Osteocyte (in vitro differentiated cells): ENCODE data around the gene TXNDC8. TPM values are rescaled to one million over a fixed set of nuclear protein-coding genes. Genes with fewer than 3 reads are reported as not detected.
"Not testable (repeated sequence)": the region's sequence is repeated elsewhere in the genome, so short reads cannot be mapped to it uniquely, and the experiment has no call there.

ENCODE experiments used
- DNase-seq: peaks from one replicate; pipeline ENCODE4 v3.0.0; 2021; ENCODE audit warnings: mixed read lengths; ENCODE audit not compliant: unreplicated experiment; ENCODE audit errors: extremely low spot score
- H3K27ac Mint-ChIP-seq: one replicate; pipeline ENCODE4 v1.8.0; 2021; ENCODE audit warnings: mild to moderate bottlenecking, mixed read lengths; ENCODE audit not compliant: unreplicated experiment
- H3K27me3 Mint-ChIP-seq: one replicate; pipeline ENCODE4 v1.8.0; 2021; ENCODE audit warnings: mixed read lengths; ENCODE audit not compliant: unreplicated experiment
- H3K36me3 Mint-ChIP-seq: one replicate; pipeline ENCODE4 v1.8.0; 2021; ENCODE audit warnings: mixed read lengths; ENCODE audit not compliant: unreplicated experiment
- H3K4me1 Mint-ChIP-seq: one replicate; pipeline ENCODE4 v1.8.0; 2021; ENCODE audit warnings: mixed read lengths; ENCODE audit not compliant: unreplicated experiment
- H3K4me3 Mint-ChIP-seq: one replicate; pipeline ENCODE4 v1.8.0; 2021; ENCODE audit warnings: mild to moderate bottlenecking, moderate library complexity, mixed read lengths; ENCODE audit not compliant: unreplicated experiment
- H3K9me3 Mint-ChIP-seq: one replicate; pipeline ENCODE4 v1.8.0; 2021; ENCODE audit warnings: mixed read lengths; ENCODE audit not compliant: unreplicated experiment
- total RNA-seq: library from RNA; stranded (reverse); gene quantifications from 2 replicates; pipeline ENCODE4 v1.2.1, GENCODE V29; 2021
- TF ChIP-seq, protein P1 (sequence below): fragments of 200-600 bp; sonication (generic); IDR thresholded peaks from 2 replicates; pipeline ENCODE4 v1.5.0; 2021; ENCODE audit warnings: antibody characterized with exemption, mild to moderate bottlenecking, moderate library complexity

TXNDC8 gene
- total RNA-seq, 1 donor from 2014 or later: not detected

DNA sequence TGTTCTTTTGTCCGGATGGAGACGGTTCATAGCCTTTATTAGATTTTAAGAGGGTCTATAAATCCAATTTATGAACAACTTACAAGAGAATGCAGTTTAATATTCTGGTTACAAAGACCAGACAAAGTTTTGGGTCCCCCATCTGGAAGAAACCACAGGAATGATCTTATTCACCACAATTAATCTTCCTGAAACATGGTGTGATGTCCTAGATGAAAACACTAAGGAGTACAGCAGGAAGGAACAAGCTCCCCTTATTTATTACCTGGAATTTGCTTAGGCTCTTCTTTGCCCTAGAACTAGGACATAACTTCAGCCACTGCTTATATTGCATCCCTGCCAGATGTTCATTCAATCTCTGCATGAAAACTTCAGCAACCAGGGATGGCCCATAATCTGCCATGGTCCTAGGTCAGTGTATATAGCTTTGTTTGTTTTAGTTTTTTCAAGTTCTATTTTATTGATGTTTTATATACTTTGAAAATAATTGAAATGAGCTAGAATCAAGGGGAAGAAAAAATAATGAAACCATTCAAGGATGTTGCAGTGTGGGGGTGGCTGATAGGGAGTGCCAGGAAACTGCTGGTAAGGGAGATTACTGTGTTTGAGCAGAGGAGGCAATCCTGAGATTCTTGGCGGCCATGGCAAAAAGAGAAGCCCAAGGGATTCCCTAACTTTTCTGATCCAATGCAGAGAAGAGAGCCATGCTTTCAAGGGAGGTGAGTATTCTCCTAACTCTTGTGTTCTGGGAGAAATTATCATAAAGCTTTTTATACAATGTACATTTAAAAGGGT is 16.8 kb downstream of the TXNDC8 start:
- TF ChIP-seq, protein P1, sequence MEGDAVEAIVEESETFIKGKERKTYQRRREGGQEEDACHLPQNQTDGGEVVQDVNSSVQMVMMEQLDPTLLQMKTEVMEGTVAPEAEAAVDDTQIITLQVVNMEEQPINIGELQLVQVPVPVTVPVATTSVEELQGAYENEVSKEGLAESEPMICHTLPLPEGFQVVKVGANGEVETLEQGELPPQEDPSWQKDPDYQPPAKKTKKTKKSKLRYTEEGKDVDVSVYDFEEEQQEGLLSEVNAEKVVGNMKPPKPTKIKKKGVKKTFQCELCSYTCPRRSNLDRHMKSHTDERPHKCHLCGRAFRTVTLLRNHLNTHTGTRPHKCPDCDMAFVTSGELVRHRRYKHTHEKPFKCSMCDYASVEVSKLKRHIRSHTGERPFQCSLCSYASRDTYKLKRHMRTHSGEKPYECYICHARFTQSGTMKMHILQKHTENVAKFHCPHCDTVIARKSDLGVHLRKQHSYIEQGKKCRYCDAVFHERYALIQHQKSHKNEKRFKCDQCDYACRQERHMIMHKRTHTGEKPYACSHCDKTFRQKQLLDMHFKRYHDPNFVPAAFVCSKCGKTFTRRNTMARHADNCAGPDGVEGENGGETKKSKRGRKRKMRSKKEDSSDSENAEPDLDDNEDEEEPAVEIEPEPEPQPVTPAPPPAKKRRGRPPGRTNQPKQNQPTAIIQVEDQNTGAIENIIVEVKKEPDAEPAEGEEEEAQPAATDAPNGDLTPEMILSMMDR: no peak
- no peak overlapping the region for H3K27ac Mint-ChIP-seq
- H3K36me3 Mint-ChIP-seq: no peaks in the 10 kb centered on the region
- peaks cover 23% of the 10 kb centered on the region for H3K27me3 Mint-ChIP-seq
- H3K4me3 Mint-ChIP-seq: no peak overlapping the region
- no peaks in the 10 kb centered on the region for H3K9me3 Mint-ChIP-seq
- no peak for DNase-seq
- H3K4me1 Mint-ChIP-seq: no peaks in the 10 kb centered on the region

DNA sequence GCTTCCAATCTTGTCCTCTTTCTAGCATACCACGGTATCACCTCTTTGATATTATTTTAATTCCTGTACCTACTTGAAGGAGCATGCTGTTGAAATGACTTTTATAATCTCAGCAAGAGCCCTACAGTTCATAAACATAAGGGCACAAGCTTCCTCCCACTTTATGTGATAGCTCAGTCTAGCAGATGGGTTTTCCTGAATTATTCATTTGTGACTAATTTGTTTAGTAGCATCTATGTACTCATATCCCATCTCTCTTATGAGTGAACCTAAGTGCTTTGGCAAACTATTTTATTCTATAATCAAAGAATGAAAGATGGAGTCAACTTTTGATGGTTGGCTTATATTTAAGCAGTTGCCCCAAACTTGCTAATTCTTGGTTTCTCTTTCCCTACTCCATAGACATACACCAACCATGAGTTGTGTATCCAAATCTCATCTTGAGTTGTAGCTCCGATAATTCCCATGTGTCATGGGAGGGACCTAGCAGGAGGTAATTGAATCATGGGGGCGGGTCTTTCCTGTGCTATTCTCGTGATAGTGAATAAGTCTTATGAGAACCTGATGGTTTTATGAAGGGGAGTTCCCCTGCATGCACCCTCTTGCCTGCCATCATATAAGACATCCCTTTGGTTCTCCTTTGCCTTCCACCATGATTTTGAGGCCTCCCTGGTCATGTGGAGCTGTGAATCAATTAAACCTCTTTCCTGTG is 17.7 kb downstream of the TXNDC8 start:
- DNase-seq: no peak
- H3K36me3 Mint-ChIP-seq: no peaks in the 10 kb centered on the region
- H3K4me3 Mint-ChIP-seq: no peak overlapping the region

GRCh38 chr9:110317911-110318310 is 19.8 kb downstream of the TXNDC8 start:
- Mint-ChIP-seq H3K4me1 (no peaks in the 10 kb centered on the region), H3K27me3 (peaks cover 17% of the 10 kb centered on the region), H3K9me3 (no peaks in the 10 kb centered on the region), H3K36me3 (no peaks in the 10 kb centered on the region), H3K27ac (no peak overlapping the region), H3K4me3 (no peak overlapping the region)
- no peak for DNase-seq
- TF ChIP-seq, protein P1: no peak

More for the DNA sequence above, 17.7 kb downstream of the TXNDC8 start:
- no peaks in the 10 kb centered on the region for H3K4me1 Mint-ChIP-seq
- H3K27me3 Mint-ChIP-seq: peaks cover 23% of the 10 kb centered on the region
- TF ChIP-seq, protein P1: no peak
- H3K9me3 Mint-ChIP-seq: no peaks in the 10 kb centered on the region
- H3K27ac Mint-ChIP-seq: no peak overlapping the region

DNA sequence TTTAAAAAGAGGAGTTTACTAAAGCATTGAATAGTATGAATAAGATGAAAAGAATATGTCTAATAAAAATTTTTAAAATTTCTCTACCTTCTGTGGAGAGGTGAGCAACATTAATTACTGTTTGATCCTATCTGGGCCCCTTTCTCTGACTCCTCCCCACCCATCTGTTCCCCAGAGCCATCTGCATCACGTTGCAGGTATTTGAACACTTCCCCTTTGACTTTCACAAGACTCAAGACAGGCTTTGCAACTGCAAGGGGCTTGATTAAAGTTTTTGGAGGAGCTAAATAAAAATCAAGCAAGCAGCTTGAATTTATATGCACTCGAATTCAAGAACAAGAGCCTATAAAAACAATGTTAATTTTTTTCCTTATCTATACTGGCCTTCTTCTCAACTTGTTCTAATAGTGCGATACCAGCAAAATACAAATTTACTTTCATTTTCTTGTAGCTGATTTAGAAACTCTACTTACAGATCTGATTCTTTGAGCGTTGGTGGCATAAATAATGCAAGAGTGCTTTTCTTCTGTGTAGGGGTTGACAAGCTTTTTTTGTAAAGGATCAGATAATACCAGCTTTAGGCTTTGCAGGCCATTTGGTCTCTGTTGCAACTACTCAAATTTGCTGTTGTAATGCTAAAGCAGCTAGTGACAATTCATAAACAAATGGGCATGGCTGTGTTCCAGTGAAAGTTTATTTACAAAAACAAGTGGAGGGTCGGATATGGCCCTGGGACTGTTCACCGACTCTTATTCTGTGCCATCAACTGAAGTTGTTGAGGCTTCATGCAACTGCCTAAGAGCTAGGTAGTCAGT is 21.2 kb downstream of the TXNDC8 start:
- H3K9me3 Mint-ChIP-seq: peaks cover 4% of the 10 kb centered on the region
- no peaks in the 10 kb centered on the region for H3K36me3 Mint-ChIP-seq
- H3K27ac Mint-ChIP-seq: no peak overlapping the region
- H3K4me3 Mint-ChIP-seq: no peak overlapping the region
- no peak for DNase-seq
- H3K27me3 Mint-ChIP-seq: peaks cover 4% of the 10 kb centered on the region
- H3K4me1 Mint-ChIP-seq: no peaks in the 10 kb centered on the region
- TF ChIP-seq, protein P1: no peak

GRCh38 chr9:110311978-110312377 is 25.7 kb downstream of the TXNDC8 start:
- not testable (repeated sequence) for H3K4me3 Mint-ChIP-seq

More at GRCh38 chr9:110311978-110312377, 25.7 kb downstream of the TXNDC8 start:
- H3K27ac Mint-ChIP-seq, DNase-seq, H3K9me3 Mint-ChIP-seq, H3K27me3 Mint-ChIP-seq, H3K4me1 Mint-ChIP-seq, H3K36me3 Mint-ChIP-seq: not testable (repeated sequence)
